NCI-H1092 treated with DMSO at 0.1 percent for 48 hours (cell line): Measurements from ENCODE around the gene MT2A.
A peak's percentile ranks its signal among the peaks of the same experiment; 100 is the strongest.
"Not testable (repeated sequence)": the region's sequence is repeated elsewhere in the genome, so short reads cannot be mapped to it uniquely, and the experiment has no call there.

ENCODE experiments used
- DNase-seq: peaks from one replicate; lab custom pipeline; 2025; lab: John Stamatoyannopoulos, UW

Gene MT2A

GRCh38 chr16:56608043-56608875, at the start of gene MT2A:
Gene MT2A (plus strand): TSS chr16:56608584. CDS start chr16:56608656, 72 bp downstream.
- DNase-seq, result peak; percentile 18

- DNase-seq, result no peak
Observed at GRCh38 chr16:56559109-56559508, 49.3 kb upstream of the MT2A start.

- no peak for DNase-seq
Observed at GRCh38 chr16:56560447-56560846, 47.9 kb upstream of the MT2A start.

DNA sequence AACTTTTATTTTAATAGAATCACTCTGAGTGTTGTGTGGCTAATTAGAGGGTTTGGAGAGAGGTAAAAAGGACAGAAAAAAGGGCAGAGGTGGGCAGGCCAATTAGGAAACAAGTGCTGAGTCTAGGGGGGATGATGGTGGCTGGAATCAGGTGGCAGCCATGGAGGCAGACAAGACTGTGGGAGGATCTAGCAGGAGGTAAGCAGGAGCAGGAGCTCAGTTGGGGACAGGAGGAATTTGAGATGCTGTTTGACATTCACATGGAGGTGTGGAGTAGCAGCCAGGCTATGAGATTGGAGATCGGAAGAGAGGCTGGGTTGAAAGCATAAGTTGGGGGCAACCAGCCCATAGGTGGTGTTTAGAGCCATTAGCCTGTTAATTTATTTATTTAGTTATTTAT, 47.3 kb upstream of the MT2A start:
- DNase-seq, result no peak

DNA sequence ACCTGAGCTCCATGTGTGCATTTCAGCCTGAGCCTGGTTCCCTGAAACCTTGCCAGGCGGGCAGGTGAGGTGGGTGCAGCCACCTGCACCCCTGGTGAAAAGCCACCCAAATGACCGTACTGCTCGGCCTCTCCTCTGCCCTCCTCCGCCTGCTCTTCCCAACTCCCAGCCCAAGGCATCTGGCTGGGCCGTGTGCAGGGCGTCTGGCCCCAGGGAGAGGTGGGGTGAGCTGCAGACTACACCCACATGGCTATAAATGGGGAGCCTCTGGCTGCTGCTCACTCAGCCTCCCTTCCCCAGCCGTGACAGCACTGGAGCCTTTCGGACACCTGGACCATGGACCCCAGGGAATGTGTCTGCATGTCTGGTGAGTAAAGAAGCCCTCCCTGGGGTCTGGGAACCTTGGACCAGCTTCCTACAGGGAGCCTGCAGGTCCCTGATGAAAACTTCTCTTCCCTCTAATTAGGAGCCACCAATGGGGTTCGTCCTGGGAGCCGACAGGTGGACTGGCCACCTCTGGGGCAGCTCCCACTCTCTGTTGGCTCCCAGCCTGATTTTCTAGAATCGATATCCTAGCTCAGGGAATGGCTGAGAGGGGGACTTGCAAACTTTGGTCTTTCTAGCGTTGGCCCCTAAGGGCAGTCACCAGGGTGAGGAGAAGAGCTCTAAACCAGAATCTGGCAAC, 43.4 kb upstream of the MT2A start, which contains the start of gene MT4:
Gene MT4 (plus strand): TSS at position 281 of the 685 bp plus-strand sequence. CDS start 56 bp downstream, at position 337.
- no peak for DNase-seq

DNA sequence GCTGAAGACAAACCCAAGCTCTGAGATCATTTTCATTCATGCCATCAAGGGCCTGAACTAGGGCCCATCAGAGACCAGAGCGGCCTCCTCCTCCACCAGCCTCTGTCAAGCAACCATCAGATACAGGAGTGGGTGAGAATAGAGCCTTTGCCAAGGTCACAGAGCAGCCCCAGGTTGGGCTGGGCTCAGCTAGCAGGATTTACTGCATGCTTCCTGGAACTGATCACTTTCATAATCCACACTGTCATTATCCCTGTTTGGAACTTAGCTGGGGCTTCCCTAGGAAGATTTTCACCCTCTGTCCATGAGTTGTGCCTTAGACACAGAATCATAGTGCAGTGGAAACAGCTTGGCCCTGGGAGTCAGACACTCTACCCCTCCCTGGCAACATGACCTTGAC, 38.4 kb upstream of the MT2A start:
- no peak for DNase-seq

- no peak for DNase-seq
Observed at GRCh38 chr16:56571525-56571924, 36.9 kb upstream of the MT2A start.

GRCh38 chr16:56574625-56575024, 33.8 kb upstream of the MT2A start:
- DNase-seq, result no peak

DNA sequence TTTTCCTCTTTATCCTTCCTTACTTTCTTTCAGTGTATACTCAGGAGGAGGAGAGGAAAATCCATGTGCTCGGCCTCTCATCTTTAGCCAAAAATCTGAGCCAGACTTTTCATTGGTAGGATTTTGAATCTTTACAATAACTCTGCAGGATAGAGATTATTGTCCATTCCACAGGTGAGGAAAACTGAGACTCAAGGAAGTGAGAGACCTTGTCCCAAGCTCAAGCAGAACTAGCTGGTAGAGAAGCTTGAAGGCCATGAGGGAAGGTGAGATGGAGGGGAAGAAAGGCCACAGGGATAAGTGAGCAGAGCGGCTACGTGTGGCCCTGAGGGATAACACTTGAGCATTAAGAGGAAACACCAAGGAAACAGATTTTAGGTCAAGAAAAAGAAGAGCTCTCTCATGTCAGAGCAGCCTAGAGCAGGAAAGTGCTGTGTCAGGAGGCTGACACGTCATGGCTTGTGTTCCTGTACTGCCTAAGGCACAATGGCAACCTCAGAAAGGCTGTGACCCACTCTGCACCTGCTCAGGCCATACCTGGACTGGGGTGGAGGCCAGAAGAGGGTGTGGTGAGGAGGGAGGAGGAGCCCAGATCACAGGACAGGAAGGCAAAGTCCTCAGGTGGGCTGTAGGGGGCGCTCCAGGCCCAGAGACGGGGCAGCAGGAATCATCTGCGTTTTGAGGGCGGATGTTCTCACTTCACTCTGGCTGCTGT, 31.6 kb upstream of the MT2A start:
- peak; percentile 57 for DNase-seq

- no peak for DNase-seq
Observed at GRCh38 chr16:56577300-56577625, 31.1 kb upstream of the MT2A start.

GRCh38 chr16:56580391-56581048, 27.9 kb upstream of the MT2A start:
- DNase-seq, result no peak

- not testable (repeated sequence) for DNase-seq
Observed at GRCh38 chr16:56582911-56583310, 25.5 kb upstream of the MT2A start.

GRCh38 chr16:56583351-56584168, 24.8 kb upstream of the MT2A start:
- no peak for DNase-seq

DNA sequence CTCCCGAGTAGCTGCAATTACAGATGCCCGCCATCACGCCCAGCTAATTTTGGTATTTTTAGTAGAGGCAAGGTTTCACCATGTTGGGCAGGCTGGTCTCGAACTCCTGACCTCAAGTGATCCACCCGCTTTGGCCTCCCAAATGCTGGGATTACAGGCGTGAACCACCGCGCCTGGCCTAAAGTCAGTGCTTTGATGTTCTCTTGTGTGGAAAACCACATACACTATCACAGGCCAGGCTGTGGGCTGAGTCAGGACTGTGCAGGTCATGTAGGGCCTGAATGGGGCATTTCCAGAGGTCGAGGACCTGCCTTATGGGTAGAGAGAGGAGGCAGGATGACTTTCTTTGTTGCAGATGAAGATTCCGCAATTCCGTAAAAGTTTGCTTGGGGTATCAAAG, 24.1 kb upstream of the MT2A start:
- no peak for DNase-seq

DNA sequence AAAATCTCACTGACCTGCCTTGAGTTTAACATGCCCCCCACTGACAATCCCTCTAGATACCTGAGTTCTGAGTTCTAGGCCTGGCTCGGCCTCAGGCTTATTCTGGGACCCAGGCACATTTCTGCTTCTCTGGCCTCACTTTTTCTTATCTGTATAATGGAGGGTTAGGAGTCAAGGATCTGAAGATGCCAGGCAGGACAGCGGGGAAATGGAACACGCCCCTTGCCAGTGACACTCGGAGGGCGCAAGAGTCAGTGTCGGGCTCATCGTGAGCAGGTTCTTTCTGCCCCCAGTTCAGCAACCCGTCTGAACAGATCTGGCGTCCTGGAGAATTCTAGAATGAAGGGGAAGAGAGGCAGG, 19.6 kb upstream of the MT2A start:
- DNase-seq, result no peak

GRCh38 chr16:56589141-56590039, 19.0 kb upstream of the MT2A start, which contains the start of gene MT3:
Gene MT3 (plus strand): TSS chr16:56589528. CDS start chr16:56589591, 63 bp downstream.
- DNase-seq, result peak; percentile 73

- DNase-seq, result no peak
Observed at GRCh38 chr16:56591377-56592060, 16.9 kb upstream of the MT2A start.

- DNase-seq, result no peak
Observed at GRCh38 chr16:56593573-56594291, 14.7 kb upstream of the MT2A start.

GRCh38 chr16:56594292-56594619, 14.1 kb upstream of the MT2A start:
- DNase-seq, result no peak
